ENCODE data around the gene GSG1L.

GSG1L gene

DNA sequence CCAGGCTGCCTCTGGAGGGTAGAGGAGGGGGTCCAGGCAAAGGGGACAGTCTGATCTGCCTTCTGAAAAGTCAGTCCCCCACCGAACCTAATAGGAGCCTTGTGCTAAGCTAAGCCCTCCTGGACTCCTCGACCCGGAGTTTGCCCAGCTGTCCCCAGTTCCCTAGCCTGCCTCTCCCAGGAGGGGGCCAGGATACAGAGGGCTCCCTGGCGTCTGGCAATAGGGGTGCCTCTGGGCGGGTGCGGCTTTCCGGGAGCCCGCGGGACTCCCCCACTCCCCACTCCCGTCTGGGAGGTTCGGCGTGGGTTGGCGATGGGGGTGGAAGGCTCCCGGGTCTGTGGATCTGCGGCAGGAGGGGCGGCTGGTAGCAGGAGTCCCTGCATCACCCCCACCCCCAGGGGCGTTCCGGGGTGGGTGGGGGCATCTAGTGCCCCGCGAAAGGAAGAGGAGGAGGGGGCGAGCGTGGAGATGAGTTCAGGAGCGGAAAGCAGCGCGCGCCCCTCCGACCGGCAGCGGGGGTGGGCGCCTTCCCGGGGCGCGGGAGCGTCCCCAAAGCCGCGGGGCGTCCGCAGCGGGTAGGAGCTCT lies 1.2 kb downstream of the GSG1L start:
- DNase-seq, result no peak

GRCh38 chr16:28061352-28062101 lies 2.0 kb downstream of the GSG1L start:
- DNase-seq, result no peak

- DNase-seq, result no peak
These were observed 3.5 kb downstream of the GSG1L start for GRCh38 chr16:28059841-28060575.

DNA sequence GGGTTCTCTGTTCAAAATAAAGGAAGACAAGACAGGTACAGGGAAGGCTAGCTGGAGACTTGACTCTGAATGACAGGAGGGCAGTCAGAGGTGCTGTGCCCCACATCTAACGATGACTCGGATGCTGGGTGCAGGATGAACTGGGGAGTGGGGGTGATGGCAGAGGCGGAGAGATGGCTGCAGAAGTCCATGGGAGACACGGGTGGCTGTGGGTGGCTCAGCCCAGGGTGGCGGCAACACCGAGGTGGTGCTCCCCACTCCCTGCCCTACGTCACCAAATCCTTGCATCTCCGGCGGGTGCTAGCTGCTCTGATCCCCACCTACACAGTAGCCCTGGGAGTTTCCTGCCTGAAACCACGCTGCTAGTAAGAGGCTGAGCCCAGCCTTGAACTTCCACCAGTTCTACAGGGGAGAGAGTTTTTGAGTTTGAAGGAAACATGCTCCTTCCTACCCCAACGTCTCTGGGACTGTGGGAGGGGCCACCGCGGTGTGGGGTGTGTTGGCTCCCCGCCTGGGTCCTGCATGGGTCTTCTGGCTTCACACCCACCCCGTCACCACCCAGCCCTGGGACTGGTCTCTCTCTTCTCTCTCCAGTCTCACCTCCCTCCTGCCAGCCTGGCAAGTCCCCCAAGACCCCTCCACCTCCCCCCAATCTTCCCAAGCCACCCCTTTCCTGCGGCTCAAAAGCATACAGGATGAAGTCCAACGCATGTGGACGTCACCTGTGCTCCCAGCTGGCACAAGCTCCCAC lies 4.5 kb downstream of the GSG1L start:
- DNase-seq, result no peak

- DNase-seq, result no peak
These were observed 5.6 kb downstream of the GSG1L start for GRCh38 chr16:28057949-28058348.

- DNase-seq, result no peak
These were observed 10.1 kb downstream of the GSG1L start for GRCh38 chr16:28053461-28053860.

DNA sequence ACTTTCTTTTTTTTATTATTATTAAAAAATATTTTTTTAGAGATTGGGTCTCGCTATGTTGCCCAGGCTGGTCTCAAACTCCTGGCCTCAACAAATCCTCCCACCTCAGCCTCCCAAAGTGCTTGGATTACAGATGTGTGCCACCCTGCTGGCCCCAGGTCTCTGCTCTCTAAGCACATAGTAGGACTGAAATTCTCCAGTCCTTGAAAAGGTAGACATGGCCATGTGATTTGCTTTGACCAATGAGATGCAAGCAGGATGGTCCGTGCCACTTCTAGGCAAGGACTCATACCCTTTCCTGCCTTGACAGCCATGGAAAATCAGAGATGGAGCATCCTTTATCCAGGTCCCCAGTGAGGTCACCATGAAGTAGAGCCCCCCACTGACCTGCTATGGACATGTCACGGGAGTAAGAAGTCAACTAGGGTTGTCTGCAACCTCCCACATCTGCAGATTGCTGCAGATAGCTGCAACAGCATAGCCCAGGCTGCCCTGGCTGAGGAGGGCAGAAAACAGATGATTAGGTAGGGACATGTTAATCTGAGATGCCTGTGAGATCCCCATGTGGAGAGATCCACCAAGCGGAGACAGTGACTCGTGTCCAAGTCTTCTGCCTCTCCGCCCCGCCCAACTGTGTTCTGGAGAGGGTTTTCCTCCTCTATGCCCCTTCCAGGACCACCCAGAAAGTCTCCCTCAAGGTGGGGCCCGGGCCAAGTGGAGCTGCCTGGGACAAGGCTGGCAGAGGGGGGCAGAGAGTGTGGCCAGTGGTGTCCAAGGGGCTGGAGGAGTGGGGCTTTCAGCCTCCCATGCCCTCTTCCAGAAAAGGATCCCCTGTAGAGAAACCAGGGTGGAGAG lies 11.0 kb downstream of the GSG1L start:
- DNase-seq, result no peak

- no peak for DNase-seq
These were observed 12.0 kb downstream of the GSG1L start for GRCh38 chr16:28051486-28051885.

- DNase-seq, result no peak
These were observed 20.7 kb downstream of the GSG1L start for GRCh38 chr16:28042811-28043210.

DNA sequence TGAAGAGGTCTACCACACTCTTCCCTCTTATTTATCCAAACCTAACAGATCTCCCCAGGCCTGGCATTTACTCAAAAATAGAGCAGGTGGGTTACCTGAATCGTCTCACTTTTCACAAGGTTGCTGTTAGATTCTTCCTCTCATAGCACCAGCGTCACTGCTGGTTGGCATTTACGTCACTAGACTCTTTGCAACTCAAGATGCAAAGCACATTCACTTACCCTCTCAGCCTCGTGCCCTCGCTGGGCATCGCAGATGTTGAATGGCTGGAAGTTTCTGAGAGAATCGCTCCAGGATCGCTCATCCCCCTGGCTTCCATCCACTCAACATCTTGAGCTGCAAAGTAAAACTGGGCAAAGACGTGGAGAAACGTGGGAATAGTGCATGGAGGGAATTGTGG lies 21.9 kb downstream of the GSG1L start:
- no peak for DNase-seq

DNA sequence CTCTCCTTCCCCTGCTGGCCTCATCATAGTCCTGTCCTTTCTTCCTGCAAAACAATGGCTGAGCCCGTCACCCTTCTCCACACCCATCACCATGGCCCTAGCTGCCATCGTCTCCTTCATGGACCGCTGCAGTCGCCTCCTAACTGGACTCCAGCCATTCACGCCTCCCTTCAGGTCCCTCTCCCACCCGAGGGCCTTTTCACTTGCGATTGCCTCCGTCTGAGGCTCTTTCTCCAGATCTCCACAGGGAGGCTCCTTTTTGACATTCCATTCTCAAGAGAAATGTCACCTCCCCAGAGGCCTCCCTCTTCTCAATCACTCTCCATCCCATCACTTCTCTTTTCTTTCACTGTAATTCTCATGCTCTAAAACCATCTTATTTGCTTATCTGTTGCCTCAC lies 23.5 kb downstream of the GSG1L start:
- no peak for DNase-seq

DNA sequence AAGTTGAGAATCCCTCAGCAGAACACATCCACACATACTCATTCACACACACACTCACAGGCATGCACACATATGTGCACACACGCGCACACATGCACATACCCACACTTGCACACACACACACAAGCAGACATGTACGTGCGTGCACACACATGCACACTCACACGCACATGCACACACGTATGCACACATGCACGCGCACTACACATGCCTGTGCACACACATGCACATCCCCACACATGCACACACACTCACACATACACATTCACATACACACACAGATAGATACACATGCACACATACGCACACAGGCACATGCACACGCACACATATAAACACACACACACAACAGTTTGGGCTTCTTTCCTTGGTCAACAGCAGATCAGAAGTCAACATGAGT lies 24.0 kb downstream of the GSG1L start:
- DNase-seq, result no peak

- no peak for DNase-seq
These were observed 25.1 kb downstream of the GSG1L start for GRCh38 chr16:28038409-28038808.

- DNase-seq, result no peak
These were observed 27.6 kb downstream of the GSG1L start for GRCh38 chr16:28035866-28036393.

DNA sequence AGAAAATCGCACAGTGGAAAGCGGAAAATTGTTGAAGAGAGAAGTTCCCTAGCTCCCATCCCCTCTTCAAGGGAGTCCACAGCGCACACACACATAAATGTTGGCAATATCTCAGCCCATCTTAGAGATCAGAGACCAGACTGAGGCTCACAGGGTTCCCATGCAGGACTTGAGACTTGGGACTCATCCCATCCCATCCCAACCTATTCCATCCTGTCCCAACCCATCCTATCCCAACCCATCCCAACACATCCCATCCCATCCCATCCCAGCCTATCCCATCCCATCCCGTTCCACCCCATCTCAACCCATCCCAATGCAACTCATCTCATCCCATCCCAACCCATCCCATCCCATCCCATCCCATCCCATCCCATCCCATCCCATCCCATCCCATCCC lies 29.6 kb downstream of the GSG1L start:
- no peak for DNase-seq

DNA sequence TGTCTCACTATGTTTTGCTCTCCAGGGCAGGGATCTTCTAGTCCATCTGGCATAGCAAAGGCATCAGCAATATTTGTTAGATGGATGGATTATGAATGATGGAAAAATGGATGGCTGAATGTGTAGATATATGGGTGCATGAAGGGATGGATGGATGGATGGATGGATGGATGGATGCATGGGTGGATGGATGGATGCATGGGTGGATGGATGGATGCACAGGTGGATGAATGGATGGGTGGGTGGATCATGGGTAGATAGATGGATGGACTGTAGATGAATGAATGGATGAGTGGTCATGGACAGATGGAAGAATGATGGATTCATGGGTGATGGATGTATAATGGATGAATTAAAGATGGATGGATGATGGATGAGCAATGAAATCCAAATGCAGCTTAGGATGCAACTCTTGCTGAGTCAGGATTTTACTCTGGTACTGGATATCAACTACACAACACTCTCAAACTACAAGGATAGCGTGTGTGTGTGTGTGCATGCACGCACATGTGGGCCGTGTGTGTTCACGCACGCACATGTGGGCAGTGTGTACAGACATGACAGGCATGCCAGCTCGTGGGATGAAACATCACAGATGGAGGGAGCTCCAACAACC lies 34.0 kb downstream of the GSG1L start:
- DNase-seq, result no peak

DNA sequence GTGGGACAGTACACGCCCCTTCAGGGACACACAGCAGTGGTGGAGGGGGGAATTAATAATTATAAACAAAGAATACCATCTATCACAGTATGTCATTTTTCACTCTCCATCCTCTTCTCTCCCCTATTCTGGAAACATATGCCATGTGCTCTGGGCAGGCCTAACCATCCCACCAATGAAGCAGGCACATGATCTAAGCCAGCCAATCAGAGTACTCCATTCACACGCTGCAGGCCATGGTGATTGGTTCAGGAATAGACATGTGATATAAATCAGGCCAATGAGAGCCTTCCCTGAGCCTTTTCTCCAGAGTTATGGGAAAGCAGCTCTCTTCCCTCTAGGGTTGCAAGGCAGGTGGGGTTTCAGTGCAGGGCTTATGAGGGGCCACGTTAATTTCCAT lies 36.5 kb downstream of the GSG1L start:
- DNase-seq, result no peak

GRCh38 chr16:28025631-28026030 lies 37.9 kb downstream of the GSG1L start:
- DNase-seq, result no peak

DNA sequence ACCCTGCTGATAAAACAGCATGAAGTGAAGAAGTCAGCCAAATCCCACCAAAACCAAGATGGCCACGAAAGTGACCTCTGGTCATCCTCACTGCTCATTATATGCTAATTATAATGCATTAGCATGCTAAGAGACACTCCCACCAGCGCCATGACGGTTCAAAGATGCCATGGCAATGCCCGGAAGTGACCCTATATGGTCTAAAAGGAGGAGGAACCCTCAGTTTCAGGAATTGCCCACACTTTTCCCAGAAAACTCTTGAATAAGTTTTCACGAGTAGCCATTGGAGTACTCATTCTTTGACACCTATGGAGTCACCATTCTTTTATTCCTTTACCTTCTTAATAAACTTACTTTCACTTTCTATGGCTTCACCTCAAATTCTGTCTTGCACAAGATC lies 44.3 kb downstream of the GSG1L start:
- DNase-seq, result no peak

DNA sequence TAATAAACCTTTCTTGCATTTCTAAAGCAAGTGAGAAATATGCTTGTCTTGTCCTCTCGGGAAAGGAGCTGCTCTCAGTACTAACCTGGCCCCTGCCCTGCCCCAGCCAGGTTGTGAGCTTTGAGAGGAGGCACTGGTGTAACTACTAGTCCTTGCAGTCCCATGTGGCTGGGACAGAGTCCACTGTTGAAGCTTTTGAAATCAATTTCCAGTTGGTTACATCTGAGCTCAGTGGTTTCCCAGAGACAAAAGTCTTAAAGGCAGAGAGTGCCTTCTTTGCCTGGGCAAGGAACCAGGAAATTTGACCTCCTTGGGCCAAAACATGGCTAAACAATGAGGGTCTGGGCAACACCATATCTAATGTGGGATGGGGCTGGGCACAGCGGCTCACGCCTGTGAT lies 48.7 kb downstream of the GSG1L start:
- DNase-seq, result no peak

DNA sequence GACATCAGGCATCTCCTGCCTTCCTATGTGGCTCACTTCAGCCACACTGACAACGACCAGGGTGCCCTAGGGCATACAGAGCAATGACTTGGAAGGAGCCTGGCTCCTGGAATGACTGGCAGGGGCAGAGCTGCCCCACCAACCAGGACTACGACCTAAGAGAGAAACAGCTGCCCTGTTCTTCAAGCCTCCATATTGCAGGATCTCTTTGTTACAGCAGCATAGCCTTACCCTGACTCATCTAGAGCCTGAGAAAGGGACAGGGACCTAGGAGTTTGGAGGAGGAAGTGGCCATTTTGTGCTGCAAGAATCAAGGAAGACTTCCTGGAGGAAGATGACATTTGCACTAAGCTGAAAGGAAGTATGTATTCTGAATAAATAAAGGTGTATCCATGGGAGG lies 49.6 kb downstream of the GSG1L start:
- DNase-seq, result no peak

DNA sequence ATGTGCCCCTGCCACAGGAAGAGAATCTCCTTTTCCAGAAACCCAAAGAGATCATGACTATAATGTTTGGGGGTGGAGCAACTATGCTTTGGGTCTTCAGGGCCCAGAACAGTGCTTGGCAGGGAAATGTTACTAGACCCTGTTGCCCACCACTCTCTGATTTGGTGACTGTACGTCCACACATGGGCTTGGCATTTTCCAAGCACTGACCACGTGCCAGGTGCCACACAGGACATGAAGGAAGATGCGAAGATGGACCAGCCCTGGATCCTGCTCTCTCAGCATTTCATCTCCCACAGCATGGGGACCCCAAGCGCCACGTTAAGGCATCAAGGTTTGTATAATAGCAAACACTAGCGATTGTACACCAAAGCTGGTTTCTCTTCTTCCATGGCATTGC lies 50.1 kb downstream of the GSG1L start:
- no peak for DNase-seq

Measured in RPMI8226 (cell line).